Testis (tissue), 2 donors: ENCODE data around the gene MAB21L3.

Source experiments
- CTCF ChIP-seq, 3 experiments: fragments of 450-650 bp in 2 of 3; fragments of 200-600 bp in 1 of 3; sonication (generic) in 1 of 3; IDR thresholded peaks; one replicate each; pipeline ENCODE4 v1.5.1; 2016 to 2019; ENCODE audit warnings: antibody characterized with exemption in 3 of 3, mild to moderate bottlenecking in 2 of 3, moderate library complexity in 1 of 3
- POLR2A ChIP-seq: fragments of 450-650 bp; IDR thresholded peaks from one replicate; pipeline ENCODE4 v1.6.1; 2017; ENCODE audit warnings: antibody characterized with exemption, mild to moderate bottlenecking, moderate library complexity

- TF ChIP-seq CTCF (IDR thresholded peaks at IDR 0.05) (no peak), POLR2A (no peak)
These were observed 48.0 kb downstream of the MAB21L3 start for GRCh38 chr1:116159177-116159576.
